GM18508 (cell line): ENCODE data around the gene TMUB1.

ENCODE experiments used
- ATAC-seq: cut with Tn5 transposase; IDR thresholded peaks from one replicate; pipeline ENCODE4 v1.9.1; 2021; ENCODE audit warnings: moderate number of reproducible peaks; ENCODE audit not compliant: insufficient read depth, unreplicated experiment

The TMUB1 gene

DNA sequence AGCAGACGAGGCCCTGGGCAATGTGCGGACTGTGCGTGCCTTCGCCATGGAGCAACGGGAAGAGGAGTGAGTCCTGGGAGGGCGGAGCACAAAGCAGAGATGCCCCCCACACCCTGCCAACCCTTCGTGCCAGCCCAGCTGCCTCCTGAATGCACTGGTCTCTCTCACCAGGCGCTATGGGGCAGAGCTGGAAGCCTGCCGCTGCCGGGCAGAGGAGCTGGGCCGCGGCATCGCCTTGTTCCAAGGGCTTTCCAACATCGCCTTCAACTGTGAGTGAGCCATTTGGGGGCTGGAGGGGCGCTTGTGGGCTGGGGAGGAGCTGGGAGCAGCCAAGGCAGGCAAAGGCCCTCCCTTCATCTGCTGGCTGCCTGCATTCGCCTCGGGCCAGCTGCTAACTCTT, 47.4 kb downstream of the TMUB1 start:
- ATAC-seq = no peak

DNA sequence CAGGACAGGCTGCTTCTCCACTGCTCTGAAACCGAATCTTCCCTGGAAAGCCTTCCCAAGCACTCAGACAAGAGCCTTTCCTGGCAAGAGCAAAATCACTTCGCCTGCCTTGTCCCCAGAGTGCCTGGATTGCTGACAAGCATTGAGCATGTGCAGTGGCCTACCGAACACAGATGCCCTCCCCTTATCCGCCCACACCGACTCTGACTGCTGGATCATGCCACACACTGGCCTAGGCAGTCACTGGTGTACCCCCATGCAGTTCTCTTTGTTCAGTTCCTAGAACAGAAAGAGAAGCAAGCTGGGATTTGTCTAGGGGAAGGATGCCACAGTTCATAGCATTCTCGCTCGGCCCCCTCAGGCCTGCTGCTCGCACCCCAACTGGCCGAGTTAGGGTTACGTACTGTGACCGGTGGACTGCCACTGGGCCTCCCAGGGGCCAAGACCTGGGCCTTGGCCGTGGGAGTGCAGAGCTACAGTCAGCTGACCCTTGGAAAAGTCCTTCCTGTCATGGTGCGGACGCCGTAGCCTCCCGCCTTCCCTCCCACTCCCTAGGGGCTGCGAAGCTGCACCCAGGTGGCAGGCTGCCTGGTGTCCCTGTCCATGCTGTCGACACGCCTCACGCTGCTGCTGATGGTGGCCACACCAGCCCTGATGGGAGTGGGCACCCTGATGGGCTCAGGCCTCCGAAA, 48.1 kb downstream of the TMUB1 start:
- no peak for ATAC-seq

DNA sequence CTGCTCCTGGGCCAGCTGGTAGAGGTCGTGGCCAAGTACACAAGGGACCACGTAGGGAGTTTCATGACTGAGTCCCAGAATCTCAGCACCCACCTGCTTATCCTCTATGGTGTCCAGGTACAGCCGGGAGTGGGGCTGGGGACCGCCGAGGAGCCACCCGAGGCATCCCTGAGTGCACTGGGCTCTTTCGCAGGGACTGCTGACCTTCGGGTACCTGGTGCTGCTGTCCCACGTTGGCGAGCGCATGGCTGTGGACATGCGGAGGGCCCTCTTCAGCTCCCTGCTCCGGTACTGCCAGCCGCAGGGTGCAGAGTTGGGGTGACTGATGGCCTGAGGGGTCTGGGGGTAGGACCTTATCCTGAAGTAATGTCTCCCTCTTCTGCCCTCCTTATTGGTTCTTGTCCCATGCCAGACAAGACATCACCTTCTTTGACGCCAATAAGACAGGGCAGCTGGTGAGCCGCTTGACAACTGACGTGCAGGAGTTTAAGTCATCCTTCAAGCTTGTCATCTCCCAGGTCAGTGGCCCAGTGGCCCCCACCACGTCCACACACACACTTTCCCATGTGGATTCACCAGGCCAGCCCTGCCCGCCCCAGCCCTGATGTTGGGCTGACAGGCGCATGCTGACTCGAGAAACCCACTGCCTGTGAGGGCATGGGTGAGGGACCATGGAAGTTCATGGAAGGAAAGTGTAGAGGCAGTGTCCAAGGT, 48.8 kb downstream of the TMUB1 start:
- no peak for ATAC-seq

DNA sequence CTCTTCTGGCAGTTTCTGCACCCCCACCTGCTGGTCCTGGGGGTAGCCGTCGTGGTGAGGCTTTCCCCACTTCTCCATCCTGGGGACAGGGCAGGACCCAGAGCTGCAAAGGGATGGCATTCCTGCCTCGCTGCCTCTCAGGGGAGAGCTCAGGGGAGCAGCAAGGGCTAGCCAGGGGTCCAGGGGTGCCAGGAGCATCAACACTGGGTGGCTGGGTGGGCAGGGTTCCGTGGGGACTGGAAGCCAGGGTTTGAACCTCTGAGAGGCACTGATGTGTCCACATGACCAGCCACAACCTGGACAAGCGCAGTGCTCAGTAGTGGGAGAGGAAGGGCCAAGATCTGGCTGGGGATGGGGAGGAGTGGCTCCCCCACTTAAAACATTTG, 49.4 kb downstream of the TMUB1 start:
- ATAC-seq = no peak

DNA sequence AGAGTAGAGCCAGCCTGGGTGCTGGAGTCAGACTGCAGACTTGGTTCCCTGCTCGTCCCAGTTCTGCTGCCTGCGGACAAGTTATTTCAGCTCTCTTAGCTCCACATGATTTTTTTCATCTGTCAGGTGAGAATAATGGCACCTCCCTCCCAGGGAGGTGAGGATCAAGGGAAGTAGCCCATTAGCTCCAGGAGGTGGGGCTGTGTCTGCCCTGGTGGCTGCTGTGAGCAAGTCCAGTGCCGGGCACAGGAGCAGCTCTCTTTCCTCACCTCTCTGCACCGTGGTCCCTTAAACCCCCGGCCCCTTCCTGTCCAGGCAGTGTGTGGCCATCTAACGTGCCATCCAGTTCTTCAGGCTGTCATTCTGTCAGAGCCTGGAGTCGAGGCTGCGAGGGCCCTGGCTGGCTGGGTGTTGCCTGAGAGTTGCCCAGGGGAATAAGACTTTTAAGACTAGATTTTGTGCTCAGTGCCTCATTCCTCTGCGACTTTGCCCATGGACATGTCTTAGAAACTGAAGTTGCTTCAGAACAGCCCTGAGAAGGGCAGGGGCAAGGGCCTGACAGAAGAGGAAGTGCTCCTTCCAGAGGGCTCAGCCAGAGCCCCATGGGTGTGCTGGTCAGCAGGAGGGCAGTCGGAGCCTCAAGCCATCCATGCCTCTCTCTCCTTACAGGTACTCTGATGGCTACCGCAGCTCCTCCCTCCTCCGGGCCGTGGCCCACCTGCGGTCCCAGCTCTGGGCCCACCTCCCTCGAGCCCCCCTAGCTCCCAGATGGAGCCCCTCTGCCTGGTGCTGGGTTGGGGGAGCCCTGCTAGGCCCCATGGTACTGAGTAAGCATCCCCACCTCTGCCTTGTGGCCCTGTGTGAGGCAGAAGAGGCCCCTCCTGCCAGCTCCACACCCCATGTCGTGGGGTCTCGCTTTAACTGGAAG, 50.1 kb downstream of the TMUB1 start:
- ATAC-seq = no peak
